Heart left ventricle (tissue), 16 donors: ENCODE data around the gene CEP164. TPM values are rescaled to one million over a fixed set of nuclear protein-coding genes. Genes with fewer than 3 reads are reported as not detected.

Experiments
- ATAC-seq, 4 donors: fragments of 200-7000 bp; cut with Tn5 transposase; one replicate each; pipeline ENCODE4 v1.9.1; 2020 to 2022; ENCODE audit warnings: moderate library complexity in 4 of 4, mild to moderate bottlenecking in 3 of 4, moderate number of reproducible peaks in 1 of 4
- DNase-seq, 5 donors: peaks; one replicate each; pipeline ENCODE4 v3.0.0-alpha.2; 2020
- H3K27ac ChIP-seq, 12 donors: fragments of 200-600 bp; sonication (generic) in 4 of 12; one replicate each; pipeline versions ENCODE4 v1.5.0 to v1.8.0; 2016 to 2022; ENCODE audit warnings: mild to moderate bottlenecking in 2 of 12
- H3K27me3 ChIP-seq, 9 donors: fragments of 200-600 bp; sonication (generic) in 2 of 9; one replicate each; pipeline versions ENCODE4 v1.5.1 to v1.8.0; 2016 to 2022; ENCODE audit warnings: mild to moderate bottlenecking in 3 of 9
- H3K36me3 ChIP-seq, 9 donors: fragments of 200-600 bp; sonication (generic) in 2 of 9; one replicate each; pipeline versions ENCODE4 v1.5.0 to v1.8.0; 2018 to 2022; ENCODE audit warnings: mild to moderate bottlenecking in 2 of 9
- H3K4me1 ChIP-seq, 12 donors: fragments of 200-600 bp; sonication (generic) in 4 of 12; one replicate each; pipeline versions ENCODE4 v1.5.0 to v1.8.0; 2016 to 2022; ENCODE audit warnings: mild to moderate bottlenecking in 3 of 12
- H3K4me3 ChIP-seq, 12 donors: fragments of 200-600 bp; sonication (generic) in 4 of 12; one replicate each; pipeline versions ENCODE4 v1.5.0 to v1.8.0; 2017 to 2022; ENCODE audit warnings: mild to moderate bottlenecking in 9 of 12, moderate library complexity in 4 of 12
- H3K9me3 ChIP-seq, 12 donors: fragments of 200-600 bp; sonication (generic) in 4 of 12; one replicate each; pipeline versions ENCODE4 v1.5.0 to v1.8.0; 2016 to 2022; ENCODE audit warnings: mild to moderate bottlenecking in 1 of 12
- POLR2A ChIP-seq, 2 donors: fragments of 450-650 bp; IDR thresholded peaks; one replicate each; pipeline ENCODE4 v1.6.1; 2017; ENCODE audit warnings: antibody characterized with exemption in 2 of 2, mild to moderate bottlenecking in 2 of 2, moderate library complexity in 2 of 2
- WGBS, 4 donors: extraction: QIAGEN DNeasy Blood & Tissue Kit in 2 of 4; methylation state at CpG; one replicate each; pipeline versions ENCODE4 v1.1.5 to v1.1.7; 2013 to 2018; 5-methylcytosine and 5-hydroxymethylcytosine counted together
- intact Hi-C, 10 donors: fragments of 100-400 bp; cut with DNase I; formaldehyde crosslinking; loops; one replicate each; pipeline versions ENCODE4 v1.11.1 to v1.14.2; 2022
- polyA plus RNA-seq, 2 donors: library from polyadenylated mRNA; stranded (reverse); fragments of 200-250 nt; gene quantifications; one replicate each; pipeline ENCODE4 v1.2.3, GENCODE V29; 2013
- total RNA-seq, 9 donors: library from RNA; depleted of rRNA in 2 of 9; stranded (reverse); fragments of >200 nt in 2 of 9; fragmentation: NEBNext Ultra II Directional in 3 of 9; extraction: Animal tissue kit (Norgen Biotek cat#: 25700) in 3 of 9; gene quantifications; one replicate each; pipeline versions ENCODE4 v1.1.0 to v1.2.4, GENCODE V29; 2016 to 2023
- TF ChIP-seq, protein P1 (sequence below), 12 donors: fragments of 200-600 bp; sonication (generic) in 4 of 12; IDR thresholded peaks; one replicate each; pipeline versions ENCODE4 v1.5.0 to v1.8.0; 2018 to 2022; ENCODE audit warnings: antibody characterized with exemption in 12 of 12, mild to moderate bottlenecking in 5 of 12
- donor health status: ischemic (EF 13 %, LVEDD 7.1; RV severe dilation, severe dysfunction).
- donor health status: healthy with polysubstance abuse.
- donor health status: DM: no; HTN: yes; CAD: no.
- donor health status: DM: no; HTN: no; CAD: no.
- donor health status: ischemic (EF 25% LVEDD 6.9; RV normal size, moderate dysfunction).
- donor health status: ischemic (EF 25% LVEDD 5.7; RV mildly dilated, moderate dysfunction).
- donor health status: healthy.
- donor health status: DM: yes; HTN: yes; CAD: no.
- donor health status: ischemic (EF 35%, LVEDD 5.7; RV mildly dilated, moderate dysfunction).
- donor health status: nonischemic (EF 11% LVEDD 7.7; RV severe dilation, severe dysfunction).
- donor health status: DM: yes; HTN: yes; CAD: no.
- donor health status: PGD.
- donor health status: ischemic (EF 29% LVEDD 5.4; RV normal size, mild dysfunction).
- donor health status: nonischemic (EF 23%, LVEDD 6.1; RV moderate dilation, normal function).

The CEP164 gene
- total and polyA plus RNA-seq, 11 donors = 2.6 to 15.4 (median 6.6) TPM

DNA sequence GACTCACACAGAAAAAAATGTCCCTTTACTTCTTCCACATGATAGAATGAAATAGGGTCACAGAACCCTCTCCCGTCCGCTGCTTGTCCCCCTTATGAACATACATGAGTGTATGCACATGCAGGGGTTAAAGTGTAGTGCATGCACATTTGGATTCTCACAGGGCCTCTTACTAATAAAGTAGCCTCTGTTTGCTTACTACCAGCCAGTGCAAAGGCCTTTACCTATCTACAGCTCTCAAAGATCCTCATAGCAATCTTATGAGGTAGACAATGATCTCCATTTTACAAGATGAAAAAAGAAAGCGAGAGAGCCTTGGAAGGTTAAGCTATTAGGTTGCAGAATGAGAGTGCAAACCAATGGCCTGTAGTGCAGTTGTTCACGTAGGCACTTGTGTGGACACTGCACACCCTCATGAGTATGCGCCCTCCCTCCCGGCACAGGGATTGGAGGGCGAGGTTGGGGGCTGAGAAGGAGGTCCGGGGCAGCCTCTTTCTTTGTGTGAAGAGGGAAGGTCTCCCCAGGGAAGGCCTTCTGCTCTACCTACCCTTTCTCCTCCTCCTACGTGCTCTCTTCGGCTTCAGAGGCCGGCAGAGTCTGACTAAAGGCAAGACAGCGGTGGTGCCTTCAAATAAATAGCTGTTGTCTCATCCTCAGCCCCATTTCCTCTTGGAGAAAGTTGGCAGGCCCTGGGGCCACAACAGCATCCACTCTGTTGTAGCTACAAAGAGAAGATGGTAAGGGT lies 91.3 kb downstream of the CEP164 start:
- Histone ChIP-seq H3K27me3 (peaks cover 0 to 12% (median 0%) of the 10 kb centered on the region in 9 donors), H3K27ac (no peak overlapping the region), H3K36me3 (no peaks in the 10 kb centered on the region), H3K4me1 (no peaks in the 10 kb centered on the region), H3K9me3 (no peaks in the 10 kb centered on the region), H3K4me3 (no peak overlapping the region)
- 90 to 92% (median 91%) methylated on average over 12 of the region's 12 CpGs for WGBS, 4 donors
- ATAC-seq (no peak), DNase-seq (no peak)
- intact Hi-C loops = no loop called here
- TF ChIP-seq, protein P1, sequence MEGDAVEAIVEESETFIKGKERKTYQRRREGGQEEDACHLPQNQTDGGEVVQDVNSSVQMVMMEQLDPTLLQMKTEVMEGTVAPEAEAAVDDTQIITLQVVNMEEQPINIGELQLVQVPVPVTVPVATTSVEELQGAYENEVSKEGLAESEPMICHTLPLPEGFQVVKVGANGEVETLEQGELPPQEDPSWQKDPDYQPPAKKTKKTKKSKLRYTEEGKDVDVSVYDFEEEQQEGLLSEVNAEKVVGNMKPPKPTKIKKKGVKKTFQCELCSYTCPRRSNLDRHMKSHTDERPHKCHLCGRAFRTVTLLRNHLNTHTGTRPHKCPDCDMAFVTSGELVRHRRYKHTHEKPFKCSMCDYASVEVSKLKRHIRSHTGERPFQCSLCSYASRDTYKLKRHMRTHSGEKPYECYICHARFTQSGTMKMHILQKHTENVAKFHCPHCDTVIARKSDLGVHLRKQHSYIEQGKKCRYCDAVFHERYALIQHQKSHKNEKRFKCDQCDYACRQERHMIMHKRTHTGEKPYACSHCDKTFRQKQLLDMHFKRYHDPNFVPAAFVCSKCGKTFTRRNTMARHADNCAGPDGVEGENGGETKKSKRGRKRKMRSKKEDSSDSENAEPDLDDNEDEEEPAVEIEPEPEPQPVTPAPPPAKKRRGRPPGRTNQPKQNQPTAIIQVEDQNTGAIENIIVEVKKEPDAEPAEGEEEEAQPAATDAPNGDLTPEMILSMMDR (IDR thresholded peaks at IDR 0.05) = no peak
- TF ChIP-seq POLR2A (IDR thresholded peaks at IDR 0.05) = no peak

DNA sequence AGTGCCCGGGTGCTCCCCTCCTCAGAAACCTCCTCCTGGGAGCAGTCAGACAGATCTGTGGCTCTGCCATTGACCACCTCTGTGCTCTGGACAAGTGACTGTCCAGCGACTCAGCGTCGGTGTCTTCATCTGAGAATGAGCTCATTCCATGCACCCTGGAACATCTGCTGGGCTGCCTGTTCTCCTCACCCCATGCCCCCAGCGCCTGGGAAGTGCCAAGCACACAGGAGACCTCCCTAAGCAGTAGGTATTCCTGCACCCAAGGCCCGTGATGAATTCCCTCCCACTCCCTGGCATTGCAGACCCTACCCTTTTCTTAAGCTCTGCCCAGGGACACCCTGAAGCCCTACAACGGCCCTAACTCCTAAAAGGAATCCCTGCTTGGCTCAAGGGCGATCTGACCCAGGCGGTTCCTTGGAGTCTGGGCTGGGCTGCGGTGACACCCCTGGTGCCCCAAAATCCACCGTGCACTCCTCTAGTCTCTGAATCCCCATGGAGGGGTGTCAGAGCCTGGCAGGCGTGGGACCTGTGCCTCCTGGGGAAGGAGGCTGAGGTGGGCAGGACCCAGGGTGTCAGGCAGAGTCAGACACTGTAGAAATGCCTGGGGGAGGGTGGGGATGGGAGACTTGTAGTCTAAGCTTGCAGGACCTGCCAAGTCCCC lies 92.0 kb downstream of the CEP164 start:
- DNase-seq (no peak), ATAC-seq (no peak)
- Histone ChIP-seq H3K9me3 (no peaks in the 10 kb centered on the region), H3K27me3 (peaks cover 0 to 12% (median 0%) of the 10 kb centered on the region in 9 donors), H3K4me3 (no peak overlapping the region), H3K27ac (no peak overlapping the region), H3K4me1 (no peaks in the 10 kb centered on the region), H3K36me3 (no peaks in the 10 kb centered on the region)
- TF ChIP-seq POLR2A (IDR thresholded peaks at IDR 0.05) = no peak
- TF ChIP-seq, protein P1 (IDR thresholded peaks at IDR 0.05) = no peak
- 69 to 86% (median 82%) methylated on average over 6 to 12 of the region's 12 CpGs for WGBS, 4 donors
- intact Hi-C loops = loop anchor here in 6 of 10 donors (10.0 kb wide), 2 partner anchors 525 to 635 kb away; no protein-coding TSS in a partner anchor

DNA sequence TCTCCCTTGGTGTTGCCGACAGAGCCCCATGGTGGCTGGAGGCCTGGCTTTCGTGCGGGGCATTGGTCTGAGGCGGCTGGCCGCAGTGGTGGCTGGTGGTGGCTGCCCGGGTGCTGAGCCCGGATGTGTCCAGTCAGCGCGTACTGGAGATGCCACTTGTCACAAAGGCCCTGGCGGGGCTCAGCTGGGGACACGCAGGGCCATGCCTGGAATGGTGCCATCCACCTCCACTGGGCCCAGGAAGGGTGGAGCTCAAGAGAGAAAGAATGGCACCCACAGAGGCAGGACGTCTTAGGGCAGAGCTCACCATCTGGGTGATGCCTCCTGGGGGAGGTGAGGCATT lies 92.5 kb downstream of the CEP164 start:
- Histone ChIP-seq H3K4me3 (no peak overlapping the region), H3K9me3 (no peaks in the 10 kb centered on the region), H3K36me3 (no peaks in the 10 kb centered on the region), H3K27ac (no peak overlapping the region), H3K4me1 (no peaks in the 10 kb centered on the region), H3K27me3 (peaks cover 0 to 11% (median 0%) of the 10 kb centered on the region in 9 donors)
- no peak for TF ChIP-seq POLR2A (IDR thresholded peaks at IDR 0.05)
- TF ChIP-seq, protein P1 (IDR thresholded peaks at IDR 0.05) = no peak
- WGBS, 4 donors = 50 to 89% (median 86%) methylated on average over 1 to 12 of the region's 12 CpGs; no CpG with 5 or more reads in 1 of the 4 donors
- intact Hi-C loops = loop anchor here in 6 of 10 donors (10.0 kb wide), 2 partner anchors 525 to 635 kb away; no protein-coding TSS in a partner anchor
- no peak for DNase-seq
- no peak for ATAC-seq

DNA sequence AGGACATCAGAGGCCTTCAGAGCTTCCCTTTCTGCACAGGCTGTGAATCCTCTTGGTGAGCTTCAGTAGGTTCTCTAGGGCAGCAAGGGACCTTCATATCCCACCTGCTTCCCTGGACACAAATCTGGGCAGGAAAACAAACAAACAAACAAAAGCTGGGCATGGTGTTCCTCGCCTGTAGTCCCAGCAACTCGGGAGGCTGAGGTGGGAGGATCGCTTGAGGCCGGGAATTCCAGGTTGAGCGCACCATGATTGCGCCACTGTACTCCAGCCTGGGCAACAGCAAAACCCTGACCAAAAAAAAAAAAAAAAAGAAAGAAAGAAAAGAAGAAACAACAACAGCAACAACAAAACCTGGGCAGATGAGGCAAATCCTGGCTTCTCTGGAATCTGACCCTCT lies 92.9 kb downstream of the CEP164 start:
- Histone ChIP-seq H3K27ac (no peak overlapping the region), H3K9me3 (no peaks in the 10 kb centered on the region), H3K4me3 (no peak overlapping the region), H3K27me3 (peaks cover 0 to 6% (median 0%) of the 10 kb centered on the region in 9 donors), H3K4me1 (no peaks in the 10 kb centered on the region), H3K36me3 (no peaks in the 10 kb centered on the region)
- TF ChIP-seq POLR2A (IDR thresholded peaks at IDR 0.05) = no peak
- TF ChIP-seq, protein P1 (IDR thresholded peaks at IDR 0.05) = no peak
- ATAC-seq (no peak), DNase-seq (no peak)
- WGBS, 4 donors = 94 to 98% (median 97%) methylated on average over 6 of the region's 6 CpGs
- intact Hi-C loops = loop anchor here in 6 of 10 donors (10.0 kb wide), 2 partner anchors 524 to 634 kb away; no protein-coding TSS in a partner anchor
